H9 (cell line): ENCODE data around the gene TMEM97. TPM values are rescaled to one million over a fixed set of nuclear protein-coding genes. Genes with fewer than 3 reads are reported as not detected.

Source experiments
- DNase-seq: peaks from one replicate; pipeline ENCODE4 v3.0.0-alpha.2; 2017
- H2AFZ ChIP-seq: one replicate; pipeline ENCODE4 v1.6.1; 2013; ENCODE audit warnings: mild to moderate bottlenecking, low read length, control low read depth, moderate library complexity
- H2AK5ac ChIP-seq: 2 replicates; pipeline ENCODE4 v1.6.1; 2013; ENCODE audit warnings: low read length, control low read depth, mixed read lengths; ENCODE audit not compliant: insufficient read length
- H2BK120ac ChIP-seq: one replicate; pipeline ENCODE4 v1.6.1; 2013; ENCODE audit warnings: low read depth, mild to moderate bottlenecking, low read length, control low read depth, inconsistent platforms; ENCODE audit not compliant: poor library complexity, severe bottlenecking
- H2BK12ac ChIP-seq: 2 replicates; pipeline ENCODE4 v1.6.1; 2013; ENCODE audit warnings: low read length, control low read depth, mixed read lengths, low read depth; ENCODE audit not compliant: insufficient read length
- H2BK15ac ChIP-seq: 2 replicates; pipeline ENCODE4 v1.6.1; 2013; ENCODE audit warnings: low read depth, low read length, control low read depth
- H2BK20ac ChIP-seq: one replicate; pipeline ENCODE4 v1.6.1; 2013; ENCODE audit warnings: low read depth, mild to moderate bottlenecking, low read length, control low read depth, inconsistent platforms; ENCODE audit not compliant: poor library complexity, severe bottlenecking
- H2BK5ac ChIP-seq: 2 replicates; pipeline ENCODE4 v1.6.1; 2013; ENCODE audit warnings: low read length, control low read depth, mixed read lengths; ENCODE audit not compliant: insufficient read length
- H3K14ac ChIP-seq: 2 replicates; pipeline ENCODE4 v1.6.1; 2013; ENCODE audit warnings: low read length, control low read depth; ENCODE audit not compliant: insufficient read depth
- H3K18ac ChIP-seq: 2 replicates; pipeline ENCODE4 v1.6.1; 2013; ENCODE audit warnings: low read depth, mild to moderate bottlenecking, mixed read lengths, low read length, control low read depth; ENCODE audit not compliant: insufficient read length
- H3K23ac ChIP-seq: 2 replicates; pipeline ENCODE4 v1.6.1; 2013; ENCODE audit warnings: low read length, control low read depth, mixed read lengths, low read depth; ENCODE audit not compliant: insufficient read length
- H3K23me2 ChIP-seq: 2 replicates; pipeline ENCODE4 v1.6.1; 2013; ENCODE audit warnings: low read depth, mild to moderate bottlenecking, mixed read lengths, low read length, control low read depth; ENCODE audit not compliant: insufficient read length, poor library complexity, severe bottlenecking
- H3K27ac ChIP-seq: 2 replicates; pipeline ENCODE4 v1.5.1; 2013; ENCODE audit warnings: low read length, control low read depth, mixed read lengths, low read depth; ENCODE audit not compliant: insufficient read length
- H3K27me3 ChIP-seq: 2 replicates; pipeline ENCODE4 v1.6.1; 2013; ENCODE audit warnings: low read length, control low read depth, inconsistent platforms; ENCODE audit not compliant: insufficient read depth
- H3K4ac ChIP-seq: 2 replicates; pipeline ENCODE4 v1.6.1; 2013; ENCODE audit warnings: low read depth, mild to moderate bottlenecking, control low read depth, inconsistent platforms, low read length, moderate library complexity
- H3K4me1 ChIP-seq: 2 replicates; pipeline ENCODE4 v1.6.1; 2013; ENCODE audit warnings: low read length, control low read depth, inconsistent platforms; ENCODE audit not compliant: insufficient read depth
- H3K4me2 ChIP-seq: 2 replicates; pipeline ENCODE4 v1.6.1; 2013; ENCODE audit warnings: low read length, control low read depth, mixed read lengths; ENCODE audit not compliant: insufficient read length, insufficient read depth
- H3K56ac ChIP-seq: 2 replicates; pipeline ENCODE4 v1.6.1; 2013; ENCODE audit warnings: low read depth, mild to moderate bottlenecking, mixed read lengths, low read length, control low read depth; ENCODE audit not compliant: insufficient read length
- H3K79me1 ChIP-seq: 2 replicates; pipeline ENCODE4 v1.6.1; 2013; ENCODE audit warnings: low read depth, mild to moderate bottlenecking, moderate library complexity, low read length, control low read depth, inconsistent platforms; ENCODE audit not compliant: insufficient read depth, poor library complexity, severe bottlenecking
- H3K79me2 ChIP-seq: 2 replicates; pipeline ENCODE4 v1.6.1; 2013; ENCODE audit warnings: low read length, control low read depth, inconsistent platforms; ENCODE audit not compliant: insufficient read depth
- H3K9ac ChIP-seq: 2 replicates; pipeline ENCODE4 v1.6.1; 2013; ENCODE audit warnings: low read length, control low read depth, mixed read lengths; ENCODE audit not compliant: insufficient read length; ENCODE audit errors: extremely low read depth
- H3K9me3 ChIP-seq: one replicate; pipeline ENCODE4 v1.6.1; 2013; ENCODE audit warnings: low read depth, low read length, inconsistent platforms; ENCODE audit not compliant: control insufficient read depth
- H3T11ph ChIP-seq: one replicate; pipeline ENCODE4 v1.6.1; 2013; ENCODE audit warnings: mild to moderate bottlenecking, low read length, control low read depth, inconsistent platforms
- H4K20me1 ChIP-seq: one replicate; pipeline ENCODE4 v1.6.1; 2013; ENCODE audit not compliant: control insufficient read depth, insufficient read length, insufficient read depth
- H4K5ac ChIP-seq: 2 replicates; pipeline ENCODE4 v1.6.1; 2013; ENCODE audit warnings: low read depth, mild to moderate bottlenecking, mixed read lengths, low read length, control low read depth; ENCODE audit not compliant: insufficient read length
- H4K8ac ChIP-seq: replicated peaks from 2 replicates; pipeline ENCODE4 v1.6.1; 2013; ENCODE audit warnings: low read length, control low read depth, mixed read lengths, low read depth; ENCODE audit not compliant: insufficient read length
- H4K91ac ChIP-seq: 2 replicates; pipeline ENCODE4 v1.6.1; 2013; ENCODE audit warnings: low read depth, mild to moderate bottlenecking, moderate library complexity, mixed read lengths, low read length, control low read depth; ENCODE audit not compliant: insufficient read length
- H3K27ac Mint-ChIP-seq, 3 experiments: 2 replicates in 2 of 3; 3 replicates in 1 of 3; pipeline ENCODE4 v1.8.0; 2020 to 2021; ENCODE audit warnings: mixed read lengths in 3 of 3, mild to moderate bottlenecking in 1 of 3, moderate library complexity in 1 of 3
- H3K27me3 Mint-ChIP-seq: 2 replicates; pipeline ENCODE4 v1.8.0; 2021; ENCODE audit warnings: low read depth, mild to moderate bottlenecking, moderate library complexity, mixed read lengths
- H3K36me3 Mint-ChIP-seq, 3 experiments: 2 replicates in 2 of 3; 3 replicates in 1 of 3; pipeline ENCODE4 v1.8.0; 2020 to 2021; ENCODE audit warnings: low read depth in 3 of 3, mixed read lengths in 3 of 3; ENCODE audit not compliant: insufficient read depth in 1 of 3
- H3K4me1 Mint-ChIP-seq, 2 experiments: 2 replicates each; pipeline ENCODE4 v1.8.0; 2020; ENCODE audit warnings: mixed read lengths in 2 of 2
- H3K4me3 Mint-ChIP-seq, 2 experiments: 2 replicates in 1 of 2; 3 replicates in 1 of 2; pipeline ENCODE4 v1.8.0; 2020 to 2021; ENCODE audit warnings: mild to moderate bottlenecking in 2 of 2, mixed read lengths in 2 of 2, moderate library complexity in 1 of 2
- H3K9me3 Mint-ChIP-seq, 2 experiments: 2 replicates in 1 of 2; 3 replicates in 1 of 2; pipeline ENCODE4 v1.8.0; 2020; ENCODE audit warnings: mild to moderate bottlenecking in 2 of 2, mixed read lengths in 2 of 2, moderate library complexity in 1 of 2
- CTCF ChIP-seq: fragments of 200-600 bp; sonication (generic); conservative IDR thresholded peaks from 3 replicates; pipeline ENCODE4 v1.8.0; 2021; ENCODE audit warnings: antibody characterized with exemption, mild to moderate bottlenecking
- WGBS: extraction: QIAGEN DNeasy Blood & Tissue Kit; methylation state at CpG from one replicate; pipeline ENCODE4 v1.1.7; 2013; ENCODE audit warnings: missing lambda C conversion rate, low lambda C conversion rate, mixed read lengths; ENCODE audit not compliant: insufficient read length; ENCODE audit errors: extremely low coverage; 5-methylcytosine and 5-hydroxymethylcytosine counted together
- total RNA-seq: library from RNA; stranded (reverse); gene quantifications from 2 replicates; pipeline ENCODE4 v1.2.1, GENCODE V29; 2021

The TMEM97 gene
- total RNA-seq, 1 experiment from 2014 or later = 116 TPM

- Histone ChIP-seq H3K23me2 (peaks cover 10% of the 10 kb centered on the region), H3K4me2 (peak within 1 kb of the TSS; percentile 53), H3K27ac (no peak within 1 kb of the TSS), H4K91ac (no peak within 1 kb of the TSS), H2AFZ (no peak within 1 kb of the TSS), H3T11ph (no peak within 1 kb of the TSS), H3K79me1 (no peaks in the 10 kb centered on the region), H3K79me2 (no peaks in the 10 kb centered on the region), H3K4me1 (peaks cover 2% of the 10 kb centered on the region; the same call in 1 of the 2 replicates), H4K5ac (no peak within 1 kb of the TSS), H4K20me1 (peaks cover 2% of the 10 kb centered on the region), H3K18ac (no peak within 1 kb of the TSS), H2BK120ac (no peak within 1 kb of the TSS), H3K4ac (no peak within 1 kb of the TSS), H2BK12ac (no peak within 1 kb of the TSS), H3K9me3 (no peaks in the 10 kb centered on the region), H2BK20ac (no peak within 1 kb of the TSS), H3K23ac (no peak within 1 kb of the TSS), H2BK15ac (no peak within 1 kb of the TSS; the same call in 1 of the 2 replicates), H4K8ac (no peak within 1 kb of the TSS), H3K27me3 (peaks cover 12% of the 10 kb centered on the region; the same call in 1 of the 2 replicates), H2BK5ac (no peak within 1 kb of the TSS), H3K14ac (peak within 1 kb of the TSS; percentile 39; the same call in 1 of the 2 replicates), H2AK5ac (no peak within 1 kb of the TSS), H3K9ac (no peak within 1 kb of the TSS), H3K56ac (no peak within 1 kb of the TSS)
- Mint-ChIP-seq H3K36me3 (peaks cover 0 to 6% (median 2%) of the 10 kb centered on the region in 3 experiments; a peak in 3 of 7 replicates), H3K27ac (peak within 1 kb of the TSS in 2 of 3 experiments; percentile 87 to 95; a peak in 3 of 7 replicates), H3K4me3 (peak within 1 kb of the TSS; percentile 70 to 95), H3K4me1 (peaks cover 14 to 21% of the 10 kb centered on the region in 2 experiments), H3K27me3 (peaks cover 39% of the 10 kb centered on the region), H3K9me3 (no peaks in the 10 kb centered on the region; a peak in 2 of 5 replicates)
- WGBS = no CpG with 5 or more reads among the region's 80 CpGs
- no peak for TF ChIP-seq CTCF
- peak; percentile 99 for DNase-seq
Measured at GRCh38 chr17:28371245-28372202, 52.5 kb downstream of the TMEM97 start, which contains the start of gene SARM1. Gene SARM1 (plus strand): TSS chr17:28371694. CDS start chr17:28372033, 339 bp downstream.
